ENCODE results near the gene ZSCAN5B.

DNA sequence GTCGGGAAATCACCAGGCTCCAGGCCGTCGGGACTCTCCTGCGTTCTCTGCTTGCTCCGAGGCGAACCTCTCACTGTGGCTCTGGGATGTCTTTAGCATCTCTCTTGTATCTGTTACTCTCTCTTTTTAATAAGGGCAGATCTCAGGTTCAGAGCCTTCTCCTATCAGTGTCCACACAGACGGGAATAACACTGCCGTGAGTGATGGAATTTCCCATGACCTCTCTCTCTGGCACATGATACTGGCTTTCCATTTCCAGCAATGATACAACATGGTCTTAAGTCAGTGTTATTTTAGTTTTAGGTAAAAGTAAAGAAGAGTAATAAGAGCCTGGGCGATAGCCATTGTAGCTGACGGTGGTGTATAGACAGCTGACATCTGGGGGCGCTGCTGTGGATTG is 47.2 kb downstream of the ZSCAN5B start:
- TF ChIP-seq, protein P1, sequence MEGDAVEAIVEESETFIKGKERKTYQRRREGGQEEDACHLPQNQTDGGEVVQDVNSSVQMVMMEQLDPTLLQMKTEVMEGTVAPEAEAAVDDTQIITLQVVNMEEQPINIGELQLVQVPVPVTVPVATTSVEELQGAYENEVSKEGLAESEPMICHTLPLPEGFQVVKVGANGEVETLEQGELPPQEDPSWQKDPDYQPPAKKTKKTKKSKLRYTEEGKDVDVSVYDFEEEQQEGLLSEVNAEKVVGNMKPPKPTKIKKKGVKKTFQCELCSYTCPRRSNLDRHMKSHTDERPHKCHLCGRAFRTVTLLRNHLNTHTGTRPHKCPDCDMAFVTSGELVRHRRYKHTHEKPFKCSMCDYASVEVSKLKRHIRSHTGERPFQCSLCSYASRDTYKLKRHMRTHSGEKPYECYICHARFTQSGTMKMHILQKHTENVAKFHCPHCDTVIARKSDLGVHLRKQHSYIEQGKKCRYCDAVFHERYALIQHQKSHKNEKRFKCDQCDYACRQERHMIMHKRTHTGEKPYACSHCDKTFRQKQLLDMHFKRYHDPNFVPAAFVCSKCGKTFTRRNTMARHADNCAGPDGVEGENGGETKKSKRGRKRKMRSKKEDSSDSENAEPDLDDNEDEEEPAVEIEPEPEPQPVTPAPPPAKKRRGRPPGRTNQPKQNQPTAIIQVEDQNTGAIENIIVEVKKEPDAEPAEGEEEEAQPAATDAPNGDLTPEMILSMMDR (conservative IDR thresholded peaks at IDR 0.05; ENCODE audit: low read depth, low read length): no peak
- no peak for TF ChIP-seq EZH2phosphoT487 (IDR thresholded peaks at IDR 0.05; ENCODE audit: borderline replicate concordance, low read length)

All from PC-3 (cell line).